ENCODE measurements around the gene ASB14. TPM values are rescaled to one million over a fixed set of nuclear protein-coding genes. Genes with fewer than 3 reads are reported as not detected.

ASB14 gene
- total RNA-seq, 1 donor from 2014 or later = not detected

DNA sequence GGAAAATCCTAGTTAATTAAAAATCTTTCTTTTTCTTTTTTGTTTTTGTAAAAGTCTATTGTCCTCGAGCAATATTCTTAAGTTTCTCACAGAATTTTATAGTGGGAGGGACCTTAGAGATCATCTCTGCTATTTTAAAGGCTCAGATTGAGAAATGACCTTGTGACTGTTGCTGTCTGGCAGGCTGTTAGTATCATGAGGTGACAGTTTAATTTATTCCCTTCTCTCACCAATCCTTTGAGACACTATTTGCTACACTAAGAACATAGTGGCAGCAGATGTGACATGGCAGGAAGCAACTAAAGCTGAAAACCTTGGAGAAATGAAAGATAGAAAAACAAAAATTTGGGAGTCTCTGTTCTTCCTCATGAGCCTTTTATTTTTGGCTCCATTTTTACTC lies 40.1 kb downstream of the ASB14 start:
- DNase-seq (ENCODE audit: extremely low spot score, unreplicated experiment) = no peak
- Mint-ChIP-seq H3K4me3 (no peak overlapping the region), H3K4me1 (ENCODE audit: unreplicated experiment) (no peaks in the 10 kb centered on the region), H3K27me3 (no peaks in the 10 kb centered on the region), H3K9me3 (no peaks in the 10 kb centered on the region), H3K27ac (no peak overlapping the region), H3K36me3 (peaks cover 18% of the 10 kb centered on the region)
- no peak for TF ChIP-seq CTCF (conservative IDR thresholded peaks at IDR 0.05)

DNA sequence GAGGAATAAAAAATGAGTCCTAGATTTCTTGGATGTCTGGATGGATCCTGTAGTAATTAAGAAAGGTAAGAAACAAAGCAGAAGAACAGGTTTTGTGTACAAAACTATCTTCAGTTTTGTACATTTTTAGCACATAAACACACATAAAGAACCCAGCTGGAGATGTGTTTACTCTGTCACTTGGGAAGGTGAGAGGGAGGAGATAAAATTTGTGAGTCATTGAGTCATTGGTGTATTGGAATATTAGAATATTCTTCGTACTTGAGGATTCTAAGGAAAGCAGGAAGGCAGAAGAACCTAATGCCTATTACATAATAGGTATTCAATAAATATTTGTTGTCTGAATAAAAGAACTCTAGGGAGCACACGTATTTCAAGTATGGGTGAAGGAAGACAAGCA lies 47.5 kb downstream of the ASB14 start:
- H3K27me3 Mint-ChIP-seq = no peaks in the 10 kb centered on the region
- no peak overlapping the region for H3K4me3 Mint-ChIP-seq
- H3K9me3 Mint-ChIP-seq = no peaks in the 10 kb centered on the region
- no peak for TF ChIP-seq CTCF (conservative IDR thresholded peaks at IDR 0.05)
- H3K36me3 Mint-ChIP-seq = peaks cover 33% of the 10 kb centered on the region
- H3K4me1 Mint-ChIP-seq (ENCODE audit: unreplicated experiment) = no peaks in the 10 kb centered on the region
- no peak overlapping the region for H3K27ac Mint-ChIP-seq
- no peak for DNase-seq (ENCODE audit: extremely low spot score, unreplicated experiment)

GRCh38 chr3:57234613-57235575 lies 57.6 kb downstream of the ASB14 start:
- no peak for DNase-seq (ENCODE audit: extremely low spot score, unreplicated experiment)
- Mint-ChIP-seq H3K36me3 (peaks cover 11% of the 10 kb centered on the region), H3K27ac (no peak overlapping the region), H3K4me3 (no peak overlapping the region), H3K4me1 (ENCODE audit: unreplicated experiment) (no peaks in the 10 kb centered on the region), H3K27me3 (no peaks in the 10 kb centered on the region), H3K9me3 (no peaks in the 10 kb centered on the region)
- no peak for TF ChIP-seq CTCF (conservative IDR thresholded peaks at IDR 0.05)

GRCh38 chr3:57233799-57234198 lies 58.7 kb downstream of the ASB14 start:
- H3K27me3 Mint-ChIP-seq = no peaks in the 10 kb centered on the region
- no peak overlapping the region for H3K4me3 Mint-ChIP-seq

DNA sequence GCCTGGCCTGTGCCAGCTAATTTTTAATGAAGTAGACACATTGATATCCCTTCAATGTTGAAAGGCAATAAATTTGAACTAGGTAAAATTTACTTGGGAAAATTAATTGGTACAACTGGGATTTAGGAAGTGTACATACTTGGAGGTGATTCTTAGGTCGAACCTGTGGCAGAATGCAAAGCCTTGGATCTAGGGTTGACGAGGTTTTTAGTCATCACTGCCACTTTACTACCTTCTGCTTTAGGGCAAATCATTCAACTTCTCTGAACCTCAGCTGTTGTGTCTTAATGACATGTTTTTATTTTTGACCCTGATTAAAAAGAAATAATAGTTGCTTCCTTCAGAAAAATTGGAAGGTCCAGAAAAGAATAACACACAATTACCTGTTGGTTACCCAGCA lies 62.5 kb downstream of the ASB14 start:
- Mint-ChIP-seq H3K27ac (no peak overlapping the region), H3K4me3 (no peak overlapping the region), H3K27me3 (no peaks in the 10 kb centered on the region), H3K4me1 (ENCODE audit: unreplicated experiment) (peaks cover 21% of the 10 kb centered on the region), H3K9me3 (no peaks in the 10 kb centered on the region), H3K36me3 (peaks cover 3% of the 10 kb centered on the region)
- DNase-seq (ENCODE audit: extremely low spot score, unreplicated experiment) = no peak
- no peak for TF ChIP-seq CTCF (conservative IDR thresholded peaks at IDR 0.05)

More at GRCh38 chr3:57233799-57234198, 58.7 kb downstream of the ASB14 start:
- no peak for TF ChIP-seq CTCF (conservative IDR thresholded peaks at IDR 0.05)
- Mint-ChIP-seq H3K36me3 (peaks cover 5% of the 10 kb centered on the region), H3K4me1 (ENCODE audit: unreplicated experiment) (peaks cover 7% of the 10 kb centered on the region), H3K9me3 (no peaks in the 10 kb centered on the region), H3K27ac (no peak overlapping the region)
- DNase-seq (ENCODE audit: extremely low spot score, unreplicated experiment) = no peak
